Pons (tissue), 1 donor: Measurements from ENCODE around the gene CLCN4.

Experiments used
- DNase-seq: peaks from one replicate; pipeline ENCODE4 v3.0.0-alpha.2; 2016; ENCODE audit warnings: low spot score

Gene CLCN4

DNA sequence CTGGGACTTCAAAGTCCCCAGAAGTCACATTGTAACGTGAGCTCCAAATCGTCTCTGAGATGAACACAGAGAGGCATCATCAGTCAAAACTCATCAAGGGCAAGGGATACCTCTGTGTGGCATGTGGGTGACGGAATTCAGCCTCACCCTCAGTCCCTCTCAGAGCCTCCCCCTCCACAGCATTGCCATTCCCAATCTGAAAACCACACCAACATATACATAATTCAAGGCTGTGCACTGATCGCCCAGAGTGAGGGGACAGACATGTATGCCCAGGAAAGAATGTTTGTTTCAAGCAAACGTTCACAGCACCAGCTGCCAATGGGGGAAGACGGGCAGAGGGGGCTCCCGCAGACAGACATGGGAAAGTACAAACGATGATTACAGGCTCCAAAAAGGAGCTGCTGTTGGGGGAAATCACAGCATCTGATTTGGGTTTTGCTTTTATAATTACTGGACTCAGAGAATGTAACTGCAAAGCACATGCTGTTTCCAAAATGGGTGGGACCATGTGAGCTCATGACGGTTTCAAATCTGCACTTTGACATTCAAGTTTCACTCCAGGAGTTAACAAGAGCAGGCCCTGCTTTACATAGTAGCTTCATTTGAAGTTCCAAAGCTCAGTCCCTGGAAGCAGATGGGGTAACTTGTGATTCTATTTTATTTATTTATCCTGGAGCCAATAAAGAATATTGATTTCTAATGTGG lies 88.3 kb downstream of the CLCN4 start:
- DNase-seq: no peak

DNA sequence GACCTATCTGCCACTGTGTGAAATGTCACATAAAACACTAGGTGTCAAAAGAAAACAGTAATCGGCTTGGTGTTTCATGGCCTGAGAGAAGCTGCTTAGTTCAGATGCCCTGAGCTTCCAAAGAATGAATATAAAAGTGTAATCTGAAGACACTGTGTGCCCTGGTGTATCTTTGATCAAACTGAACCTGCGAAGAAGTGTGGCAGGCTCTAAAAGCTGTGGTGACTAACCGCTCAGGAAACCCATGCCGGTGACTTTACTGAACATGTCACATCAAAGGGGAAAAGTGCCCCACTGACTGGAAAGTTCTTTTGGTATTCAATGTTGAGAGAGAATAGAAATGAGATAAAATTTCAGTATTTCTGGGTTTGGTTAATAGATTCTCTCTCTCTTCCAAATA lies 89.1 kb downstream of the CLCN4 start:
- no peak for DNase-seq

- DNase-seq: no peak
These were observed 89.5 kb downstream of the CLCN4 start for GRCh38 chrX:10246297-10246696.

DNA sequence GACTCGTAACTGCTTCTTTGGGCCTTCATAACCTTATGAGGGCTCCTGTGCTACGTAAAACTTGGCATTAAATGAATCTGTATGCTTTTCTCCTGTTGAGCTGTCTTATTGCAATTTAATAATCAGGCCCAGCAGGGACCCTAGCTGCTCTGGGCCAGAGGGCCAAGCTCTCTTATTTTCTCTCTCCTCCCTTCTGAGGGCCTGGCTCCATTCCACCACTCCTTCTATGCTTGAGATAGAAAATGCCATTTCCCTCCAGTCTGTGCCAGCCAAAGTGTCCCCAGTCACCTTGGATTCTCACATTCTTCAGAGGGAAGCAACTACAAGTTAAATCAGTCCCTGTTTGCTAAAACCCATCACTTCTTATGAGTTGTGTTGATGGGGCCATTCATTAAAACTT lies 90.1 kb downstream of the CLCN4 start:
- no peak for DNase-seq

DNA sequence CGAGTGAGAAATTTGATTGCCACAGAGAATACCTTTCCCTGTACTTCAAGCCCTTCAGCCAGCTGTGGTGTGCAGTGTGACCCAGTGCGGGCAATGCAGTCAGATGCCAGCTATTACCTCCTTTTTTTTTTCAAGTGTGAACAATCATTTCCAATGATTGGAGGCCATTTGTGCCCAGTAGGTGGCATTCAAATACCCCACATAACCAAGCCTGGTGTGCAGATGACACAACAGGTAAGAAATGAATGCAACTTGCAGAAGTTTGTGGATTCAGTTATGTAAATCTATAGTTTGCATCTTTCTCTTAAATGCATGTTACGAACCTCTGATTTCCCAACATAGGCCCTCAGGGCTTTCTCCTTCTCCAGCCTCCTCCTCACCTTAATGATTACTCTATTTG lies 98.0 kb downstream of the CLCN4 start:
- no peak for DNase-seq

DNA sequence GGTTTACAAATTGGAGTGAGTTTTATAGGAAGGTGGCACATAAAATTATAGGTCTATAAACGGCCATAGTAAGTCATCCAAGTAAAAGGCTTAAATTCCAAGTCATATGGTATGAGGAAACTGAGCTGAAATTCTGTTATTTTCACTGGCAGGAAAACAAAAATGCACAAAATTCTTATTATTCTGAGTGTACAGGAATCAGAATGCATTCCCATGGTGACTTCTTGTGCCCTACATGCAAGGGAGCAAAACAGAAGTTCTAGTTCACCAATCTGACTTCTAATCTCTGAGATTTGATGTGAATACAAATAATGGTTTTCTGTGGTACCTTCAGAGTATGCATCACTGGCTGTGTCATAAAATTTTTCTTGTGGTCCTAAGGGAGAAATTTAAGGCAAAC lies 102.9 kb downstream of the CLCN4 start:
- no peak for DNase-seq

DNA sequence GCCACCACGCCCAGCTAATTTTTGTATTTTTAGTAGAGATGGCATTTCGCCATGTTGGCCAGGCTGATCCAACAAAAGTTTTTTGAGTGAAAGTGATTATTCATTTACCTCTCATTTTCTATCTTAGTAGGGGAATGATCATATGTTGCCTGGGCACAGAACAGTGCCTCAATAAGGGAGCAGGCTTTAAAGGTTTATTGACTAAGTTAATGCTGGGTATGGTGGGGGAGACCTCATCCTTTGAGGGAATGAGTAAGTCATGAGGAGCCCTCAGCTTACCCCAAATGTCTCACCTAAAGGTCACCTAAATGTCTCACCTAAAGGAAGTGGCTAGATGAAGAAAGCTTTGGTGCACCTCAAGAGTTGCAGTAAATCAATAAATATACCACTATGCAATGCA lies 109.0 kb downstream of the CLCN4 start:
- DNase-seq: no peak

- peak; percentile 1 for DNase-seq
These were observed 121.9 kb downstream of the CLCN4 start for GRCh38 chrX:10278716-10279115.

- DNase-seq: no peak
These were observed 123.3 kb downstream of the CLCN4 start for GRCh38 chrX:10280071-10280470.

GRCh38 chrX:10282490-10282889 lies 125.7 kb downstream of the CLCN4 start:
- DNase-seq: no peak

- DNase-seq: no peak
These were observed 129.4 kb downstream of the CLCN4 start for GRCh38 chrX:10286195-10286594.
